Panc1 (cell line): ENCODE data around the gene NOS2. TPM values are rescaled to one million over a fixed set of nuclear protein-coding genes. Genes with fewer than 3 reads are reported as not detected.
"Not testable (repeated sequence)": the region's sequence is repeated elsewhere in the genome, so short reads cannot be mapped to it uniquely, and the experiment has no call there.

Experiments
- ATAC-seq: fragments of 200-7000 bp; cut with Tn5 transposase; 2 replicates; pipeline ENCODE4 v1.9.1; 2020; ENCODE audit warnings: mild to moderate bottlenecking, moderate library complexity
- BruUV-seq: library from RNA; stranded (reverse); fragments of 400-500 nt; replicated peaks from 2 replicates; lab custom pipeline; 2021; lab: Mats Ljungman, UMichigan
- CTCF ChIA-PET: fragments of 300-600 bp; sonication (Branson Sonifier 250); formaldehyde crosslinking; loops from one replicate; lab custom pipeline; 2022; ENCODE audit warnings: antibody characterized with exemption; lab: Charles Lee
- POLR2A ChIA-PET: fragments of 300-600 bp; sonication (Branson Sonifier 250); formaldehyde crosslinking; loops from one replicate; lab custom pipeline; 2022; ENCODE audit warnings: antibody characterized with exemption; lab: Charles Lee
- DNase-seq: peaks from one replicate; pipeline ENCODE4 v3.0.0-alpha.2; 2010; ENCODE audit warnings: low read depth, low spot score
- H3K27ac ChIP-seq: 2 replicates; pipeline ENCODE4 v1.5.1; 2011; ENCODE audit warnings: mild to moderate bottlenecking, low read length, inconsistent platforms
- H3K27me3 ChIP-seq: fragments of 200-500 bp; sonication (Bioruptor generic); 2 replicates; pipeline ENCODE4 v1.6.0; 2014; ENCODE audit warnings: low read length, inconsistent platforms; ENCODE audit not compliant: control insufficient read depth, insufficient read depth
- H3K36me3 ChIP-seq: fragments of 200-500 bp; sonication (Bioruptor generic); 2 replicates; pipeline ENCODE4 v1.5.1; 2014; ENCODE audit warnings: inconsistent platforms, mild to moderate bottlenecking, low read length, moderate library complexity; ENCODE audit not compliant: control insufficient read depth, insufficient read depth
- H3K4me1 ChIP-seq: 2 replicates; pipeline ENCODE4 v1.5.1; 2011; ENCODE audit warnings: inconsistent platforms, mild to moderate bottlenecking, low read length, moderate library complexity; ENCODE audit not compliant: control insufficient read depth, insufficient read depth
- H3K4me3 ChIP-seq, 2 experiments: 2 replicates each; pipeline ENCODE4 v1.5.1; 2011 to 2012; ENCODE audit warnings: low read depth in 2 of 2, low read length in 2 of 2, mild to moderate bottlenecking in 2 of 2, inconsistent platforms in 1 of 2, moderate library complexity in 1 of 2
- H3K9me3 ChIP-seq: fragments of 200-500 bp; sonication (Bioruptor generic); 2 replicates; pipeline ENCODE4 v1.5.1; 2014; ENCODE audit warnings: low read depth, mild to moderate bottlenecking, inconsistent platforms, low read length, moderate library complexity; ENCODE audit not compliant: control insufficient read depth, insufficient read depth
- POLR2AphosphoS5 ChIP-seq: IDR thresholded peaks from 2 replicates; pipeline ENCODE4 v1.6.1; 2012; ENCODE audit warnings: mild to moderate bottlenecking, low read depth, low read length, moderate library complexity
- SIN3A ChIP-seq: IDR thresholded peaks from 2 replicates; pipeline ENCODE4 v1.6.1; 2012; ENCODE audit warnings: low read depth, mild to moderate bottlenecking, low read length, moderate library complexity, borderline replicate concordance; ENCODE audit not compliant: insufficient read depth
- TCF7L2 ChIP-seq: IDR thresholded peaks from 2 replicates; pipeline ENCODE4 v1.6.1; 2011; ENCODE audit warnings: mild to moderate bottlenecking, low read depth, low read length, inconsistent platforms
- in situ Hi-C: cut with HindIII; loops from 2 replicates; pipeline ENCODE4 v1.10.0; 2016; ENCODE audit warnings: low sequenced_read_pairs, low pct_unique_long_range_greater_than_20kb
- intact Hi-C: fragments of 100-400 bp; cut with micrococcal nuclease; formaldehyde crosslinking; loops from one replicate; pipeline ENCODE4 v1.10.0; 2022; ENCODE audit not compliant: unreplicated experiment
- total RNA-seq: library from RNA; stranded (reverse); gene quantifications from one replicate; pipeline ENCODE4 v1.2.1, GENCODE V29; 2021; ENCODE audit not compliant: unreplicated experiment
- TF ChIP-seq, protein P1 (sequence below), 2 experiments: IDR thresholded peaks; 2 replicates each; pipeline ENCODE4 v1.6.1; 2011 to 2012; ENCODE audit warnings: low read depth in 2 of 2, control low read depth in 1 of 2, low read length in 1 of 2, mild to moderate bottlenecking in 1 of 2, moderate library complexity in 1 of 2; ENCODE audit not compliant: insufficient read depth in 1 of 2
- TF ChIP-seq, protein P2 (sequence below): fragments of 450-650 bp; IDR thresholded peaks from 2 replicates; pipeline ENCODE4 v1.5.1; 2017; ENCODE audit warnings: mild to moderate bottlenecking

NOS2 gene
- total RNA-seq, 1 experiment from 2014 or later: 0.08 TPM

DNA sequence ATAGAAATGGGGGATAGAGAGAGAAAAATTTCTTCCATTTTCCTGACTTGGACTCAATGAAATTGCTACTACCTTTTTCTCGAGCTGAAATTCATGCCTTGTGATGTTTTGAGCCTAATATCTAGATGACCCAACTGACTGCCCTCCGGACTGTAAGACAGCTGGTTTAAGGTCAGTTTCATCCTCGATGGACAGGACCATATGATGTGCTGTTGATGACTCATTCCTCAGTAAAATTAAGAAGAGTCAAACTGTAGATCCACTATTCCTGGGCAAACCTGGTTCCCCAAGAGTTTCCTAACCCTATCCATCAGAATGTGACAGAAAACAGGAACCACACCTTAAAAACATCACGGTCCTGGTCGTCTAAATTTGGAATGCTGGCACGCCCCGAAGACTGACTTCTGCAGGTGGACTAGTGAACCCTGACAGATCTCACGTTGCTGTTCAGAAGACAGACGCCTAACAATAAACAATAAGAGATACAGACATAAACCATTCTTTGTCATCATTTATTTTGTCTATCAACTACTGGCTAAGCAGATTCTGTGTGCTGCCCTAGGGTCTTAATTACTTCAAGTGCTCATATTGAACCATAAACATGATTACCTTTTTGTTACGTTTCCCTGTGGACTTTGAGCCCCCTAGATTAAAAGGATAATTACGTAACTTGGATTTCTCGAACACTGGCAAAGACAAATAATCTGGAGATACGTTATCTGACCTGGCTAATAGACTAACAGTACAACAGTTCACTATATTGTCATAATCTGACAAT lies 45.1 kb upstream of the NOS2 start:
- H3K4me3 ChIP-seq: no peak overlapping the region
- peaks cover 8% of the 10 kb centered on the region for H3K27me3 ChIP-seq
- H3K36me3 ChIP-seq: no peaks in the 10 kb centered on the region
- CTCF ChIA-PET: no interaction called here
- POLR2A ChIA-PET: no interaction called here
- no TSS peak for BruUV-seq
- H3K4me1 ChIP-seq: no peaks in the 10 kb centered on the region
- H3K9me3 ChIP-seq: no peaks in the 10 kb centered on the region
- no peak for DNase-seq
- no peak for ATAC-seq
- intact Hi-C loops: loop anchor here (10.0 kb wide), 1 partner anchor 51 kb away; no protein-coding TSS in a partner anchor
- TF ChIP-seq POLR2AphosphoS5 (no peak), SIN3A (no peak), TCF7L2 (no peak)
- TF ChIP-seq, protein P1, sequence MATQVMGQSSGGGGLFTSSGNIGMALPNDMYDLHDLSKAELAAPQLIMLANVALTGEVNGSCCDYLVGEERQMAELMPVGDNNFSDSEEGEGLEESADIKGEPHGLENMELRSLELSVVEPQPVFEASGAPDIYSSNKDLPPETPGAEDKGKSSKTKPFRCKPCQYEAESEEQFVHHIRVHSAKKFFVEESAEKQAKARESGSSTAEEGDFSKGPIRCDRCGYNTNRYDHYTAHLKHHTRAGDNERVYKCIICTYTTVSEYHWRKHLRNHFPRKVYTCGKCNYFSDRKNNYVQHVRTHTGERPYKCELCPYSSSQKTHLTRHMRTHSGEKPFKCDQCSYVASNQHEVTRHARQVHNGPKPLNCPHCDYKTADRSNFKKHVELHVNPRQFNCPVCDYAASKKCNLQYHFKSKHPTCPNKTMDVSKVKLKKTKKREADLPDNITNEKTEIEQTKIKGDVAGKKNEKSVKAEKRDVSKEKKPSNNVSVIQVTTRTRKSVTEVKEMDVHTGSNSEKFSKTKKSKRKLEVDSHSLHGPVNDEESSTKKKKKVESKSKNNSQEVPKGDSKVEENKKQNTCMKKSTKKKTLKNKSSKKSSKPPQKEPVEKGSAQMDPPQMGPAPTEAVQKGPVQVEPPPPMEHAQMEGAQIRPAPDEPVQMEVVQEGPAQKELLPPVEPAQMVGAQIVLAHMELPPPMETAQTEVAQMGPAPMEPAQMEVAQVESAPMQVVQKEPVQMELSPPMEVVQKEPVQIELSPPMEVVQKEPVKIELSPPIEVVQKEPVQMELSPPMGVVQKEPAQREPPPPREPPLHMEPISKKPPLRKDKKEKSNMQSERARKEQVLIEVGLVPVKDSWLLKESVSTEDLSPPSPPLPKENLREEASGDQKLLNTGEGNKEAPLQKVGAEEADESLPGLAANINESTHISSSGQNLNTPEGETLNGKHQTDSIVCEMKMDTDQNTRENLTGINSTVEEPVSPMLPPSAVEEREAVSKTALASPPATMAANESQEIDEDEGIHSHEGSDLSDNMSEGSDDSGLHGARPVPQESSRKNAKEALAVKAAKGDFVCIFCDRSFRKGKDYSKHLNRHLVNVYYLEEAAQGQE (IDR thresholded peaks at IDR 0.05; ENCODE audit: insufficient read depth in 1 of 2, low read depth in 2 of 2, low read length in 1 of 2): no peak
- TF ChIP-seq, protein P2, sequence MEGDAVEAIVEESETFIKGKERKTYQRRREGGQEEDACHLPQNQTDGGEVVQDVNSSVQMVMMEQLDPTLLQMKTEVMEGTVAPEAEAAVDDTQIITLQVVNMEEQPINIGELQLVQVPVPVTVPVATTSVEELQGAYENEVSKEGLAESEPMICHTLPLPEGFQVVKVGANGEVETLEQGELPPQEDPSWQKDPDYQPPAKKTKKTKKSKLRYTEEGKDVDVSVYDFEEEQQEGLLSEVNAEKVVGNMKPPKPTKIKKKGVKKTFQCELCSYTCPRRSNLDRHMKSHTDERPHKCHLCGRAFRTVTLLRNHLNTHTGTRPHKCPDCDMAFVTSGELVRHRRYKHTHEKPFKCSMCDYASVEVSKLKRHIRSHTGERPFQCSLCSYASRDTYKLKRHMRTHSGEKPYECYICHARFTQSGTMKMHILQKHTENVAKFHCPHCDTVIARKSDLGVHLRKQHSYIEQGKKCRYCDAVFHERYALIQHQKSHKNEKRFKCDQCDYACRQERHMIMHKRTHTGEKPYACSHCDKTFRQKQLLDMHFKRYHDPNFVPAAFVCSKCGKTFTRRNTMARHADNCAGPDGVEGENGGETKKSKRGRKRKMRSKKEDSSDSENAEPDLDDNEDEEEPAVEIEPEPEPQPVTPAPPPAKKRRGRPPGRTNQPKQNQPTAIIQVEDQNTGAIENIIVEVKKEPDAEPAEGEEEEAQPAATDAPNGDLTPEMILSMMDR: no peak
- in situ Hi-C loops: no loop called here
- no peak overlapping the region for H3K27ac ChIP-seq

DNA sequence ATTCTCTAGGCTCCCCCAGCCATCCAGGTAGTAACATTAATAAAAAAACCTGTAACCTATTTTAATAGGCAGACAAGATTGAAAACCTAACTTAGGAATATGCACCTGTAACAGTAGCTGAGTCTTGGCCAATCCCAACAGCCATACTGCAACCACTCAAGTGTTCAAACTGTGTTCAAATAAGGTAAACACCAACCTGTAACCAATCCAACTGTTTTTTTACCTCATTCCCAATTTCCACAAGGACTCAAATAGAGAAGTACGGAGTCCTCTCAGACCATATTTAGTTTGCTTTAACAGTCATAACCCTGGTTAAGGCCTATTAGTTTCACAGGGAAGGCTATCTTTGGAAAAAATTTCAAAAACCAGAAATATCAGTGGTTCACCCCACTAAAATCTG lies 40.4 kb upstream of the NOS2 start:
- ChIA-PET POLR2A (no interaction called here), CTCF (interaction anchor here (0.6 kb wide), 1 partner anchor 103 kb away, joined by 6 read pairs; no protein-coding TSS in a partner anchor)
- no TSS peak for BruUV-seq
- no peak overlapping the region for H3K4me3 ChIP-seq
- H3K9me3 ChIP-seq: no peaks in the 10 kb centered on the region
- H3K27me3 ChIP-seq: peaks cover 4% of the 10 kb centered on the region
- no peaks in the 10 kb centered on the region for H3K36me3 ChIP-seq
- H3K4me1 ChIP-seq: no peaks in the 10 kb centered on the region
- ATAC-seq: no peak
- in situ Hi-C loops: no loop called here
- H3K27ac ChIP-seq: no peak overlapping the region
- intact Hi-C loops: loop anchor here (10.0 kb wide), 1 partner anchor 46 kb away; no protein-coding TSS in a partner anchor
- no peak for DNase-seq
- TF ChIP-seq TCF7L2 (no peak), POLR2AphosphoS5 (no peak), SIN3A (no peak)
- TF ChIP-seq, protein P2: no peak
- TF ChIP-seq, protein P1 (IDR thresholded peaks at IDR 0.05; ENCODE audit: insufficient read depth in 1 of 2, low read depth in 2 of 2, low read length in 1 of 2): no peak

DNA sequence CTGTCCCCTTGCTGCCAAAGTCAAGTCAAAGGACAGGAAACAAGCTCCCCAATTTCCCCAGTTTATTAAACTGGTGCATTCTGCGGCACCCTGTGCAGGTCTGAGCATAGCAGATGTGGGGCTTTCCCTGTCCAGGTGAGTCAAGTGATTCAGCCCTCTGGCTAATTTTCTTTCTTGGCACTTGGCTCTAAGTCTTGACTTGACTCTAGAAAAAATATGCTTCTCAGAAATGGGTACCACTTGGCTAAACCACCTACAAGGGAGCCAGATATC lies 40.0 kb upstream of the NOS2 start:
- ATAC-seq, H3K4me1 ChIP-seq, H3K36me3 ChIP-seq, BruUV-seq, H3K4me3 ChIP-seq, H3K27me3 ChIP-seq, H3K9me3 ChIP-seq, in situ Hi-C loops, DNase-seq, H3K27ac ChIP-seq, POLR2A ChIA-PET: not testable (repeated sequence)
- CTCF ChIA-PET: interaction anchor here (0.6 kb wide), 1 partner anchor 102 kb away, joined by 6 read pairs; no protein-coding TSS in a partner anchor
- intact Hi-C loops: loop anchor here (10.0 kb wide), 1 partner anchor 46 kb away; no protein-coding TSS in a partner anchor
